Measurements from ENCODE around the gene ADPRHL1.

- TF ChIP-seq POLR2AphosphoS5 (IDR thresholded peaks at IDR 0.05; ENCODE audit: borderline replicate concordance, low read depth, low read length) (no peak), EZH2 (IDR thresholded peaks at IDR 0.05) (no peak)
These were observed 101.7 kb downstream of the ADPRHL1 start for GRCh38 chr13:113351514-113352026.

Measured in SK-N-MC (cell line).